ENCODE measurements around the gene DNAJC30.

- TF ChIP-seq ATF3 (IDR thresholded peaks at IDR 0.05) (no peak), FOSL1 (IDR thresholded peaks at IDR 0.05; ENCODE audit: low read depth) (no peak), CTCF (IDR thresholded peaks at IDR 0.05 in 2 of 3, conservative IDR thresholded peaks at IDR 0.05 in 1 of 3; ENCODE audit: borderline replicate concordance in 1 of 3, insufficient read depth in 1 of 3, low read depth in 2 of 3, low read length in 2 of 3) (no peak), POLR2A (IDR thresholded peaks at IDR 0.05; ENCODE audit: borderline replicate concordance, extremely low read depth, insufficient read depth, insufficient read length) (no peak), EZH2 (IDR thresholded peaks at IDR 0.05) (no peak), REST (IDR thresholded peaks at IDR 0.05; ENCODE audit: low read depth) (no peak), EGR1 (IDR thresholded peaks at IDR 0.05; ENCODE audit: low read depth) (no peak)
Measured at GRCh38 chr7:73652541-73652949, 30.7 kb downstream of the DNAJC30 start.

Data from HCT116 (cell line).